GM18519 (cell line): ENCODE data around the gene SPAG16.

ENCODE experiments used
- ATAC-seq: cut with Tn5 transposase; IDR thresholded peaks from one replicate; pipeline ENCODE4 v1.9.1; 2021; ENCODE audit warnings: mild to moderate bottlenecking, moderate library complexity; ENCODE audit not compliant: unreplicated experiment, low FRiP score

The SPAG16 gene

DNA sequence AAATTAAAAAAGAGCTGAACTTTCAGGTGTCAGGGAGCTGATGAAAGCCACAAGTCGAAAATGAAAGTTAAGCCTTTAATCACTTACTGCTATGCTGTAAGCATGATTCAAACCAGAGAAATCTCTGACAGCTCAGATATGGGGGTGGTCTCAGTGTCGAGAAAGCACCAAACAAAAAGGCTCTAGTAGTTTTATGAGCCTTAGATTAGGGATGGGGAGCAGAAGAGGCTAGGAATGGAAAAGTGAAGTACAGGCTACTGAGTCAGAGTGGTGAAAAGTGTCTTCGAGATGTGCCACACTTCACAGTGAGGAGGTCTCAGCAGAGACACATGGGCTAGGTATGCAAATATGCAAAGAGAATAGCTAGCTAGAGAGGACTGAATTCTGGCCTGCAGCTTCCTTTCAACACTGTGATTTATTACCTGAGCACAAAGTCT lies 482.2 kb downstream of the SPAG16 start:
- ATAC-seq = peak; percentile 97

DNA sequence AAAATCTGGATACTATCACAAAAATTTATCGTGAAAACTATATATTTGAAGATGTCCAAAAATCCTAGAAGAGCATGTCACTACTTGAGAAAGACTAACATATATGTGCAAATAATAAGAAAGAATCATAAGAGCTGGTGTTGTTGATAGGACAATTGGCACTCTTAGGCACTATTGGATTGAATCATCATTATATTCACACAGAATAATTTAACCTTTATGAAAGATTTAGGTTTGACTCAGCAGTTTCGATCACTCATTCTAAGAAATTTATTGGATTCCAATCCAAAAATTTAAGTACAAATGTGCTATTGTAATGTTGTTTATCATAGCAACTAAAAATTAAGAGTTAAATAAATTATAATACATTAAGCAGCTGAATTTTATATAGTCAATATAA lies 503.6 kb downstream of the SPAG16 start:
- ATAC-seq = peak; percentile 73

DNA sequence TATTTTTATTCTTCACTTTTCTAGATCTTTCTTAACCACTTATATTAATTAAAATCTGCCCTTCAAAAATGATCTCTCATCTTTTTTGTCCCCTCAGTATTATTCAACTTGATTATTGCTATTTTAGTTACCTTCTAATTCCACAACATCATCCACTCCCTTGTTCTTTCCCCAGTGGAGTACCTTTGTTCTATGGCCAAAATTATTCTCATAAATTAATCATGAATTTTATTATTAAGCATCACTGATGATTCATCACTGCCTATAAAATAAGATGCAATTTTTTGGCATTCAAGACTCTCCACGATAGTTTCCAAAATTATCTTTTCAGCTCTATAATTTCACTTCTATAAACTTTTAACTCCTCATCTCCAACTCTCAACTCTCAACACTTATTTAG lies 505.7 kb downstream of the SPAG16 start:
- no peak for ATAC-seq

DNA sequence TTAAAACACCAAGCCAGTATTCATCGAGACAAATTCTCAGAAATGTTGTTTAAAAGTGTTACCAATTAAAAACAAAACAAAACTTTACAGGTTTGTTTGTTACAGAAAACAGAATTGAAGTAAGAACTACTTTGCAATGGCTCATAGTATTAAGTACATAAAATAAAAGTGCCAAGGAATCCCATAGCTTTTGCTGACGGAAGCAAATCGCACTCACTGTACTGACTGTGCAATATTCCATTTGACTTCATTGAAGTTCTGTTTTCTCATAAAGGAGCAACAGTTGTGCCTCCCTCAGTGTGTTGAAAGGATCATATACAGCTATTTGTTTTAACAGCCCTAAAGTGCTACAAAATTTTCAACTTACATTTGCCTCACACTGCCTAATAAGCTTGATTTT lies 507.8 kb downstream of the SPAG16 start:
- no peak for ATAC-seq

DNA sequence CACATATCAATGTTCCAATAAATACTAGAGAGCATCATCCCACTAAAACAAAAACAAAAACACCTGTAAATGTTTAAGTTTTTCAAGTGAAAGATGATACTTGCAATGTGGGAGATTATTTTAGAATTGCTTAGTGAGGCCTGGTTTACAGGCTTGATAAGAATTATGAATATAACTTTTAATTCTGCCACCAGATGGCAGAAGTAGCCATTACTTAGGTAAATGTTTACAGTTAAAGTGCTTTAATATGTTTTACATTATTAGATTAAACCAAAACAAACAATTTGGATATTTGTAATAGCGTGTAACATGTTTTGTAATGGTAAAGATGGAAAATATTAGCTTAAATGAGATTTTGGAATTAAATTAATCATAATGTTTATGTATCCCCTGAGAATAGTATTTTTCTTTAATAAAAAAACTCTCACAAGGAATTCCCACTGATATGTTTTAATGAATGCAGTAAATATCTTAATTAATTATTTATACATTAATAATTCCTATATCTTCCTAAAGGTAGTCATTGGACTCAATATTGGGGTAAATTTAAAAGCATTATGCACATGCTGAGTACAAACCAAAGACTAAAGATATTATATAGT lies 522.0 kb downstream of the SPAG16 start:
- peak; percentile 55 for ATAC-seq

DNA sequence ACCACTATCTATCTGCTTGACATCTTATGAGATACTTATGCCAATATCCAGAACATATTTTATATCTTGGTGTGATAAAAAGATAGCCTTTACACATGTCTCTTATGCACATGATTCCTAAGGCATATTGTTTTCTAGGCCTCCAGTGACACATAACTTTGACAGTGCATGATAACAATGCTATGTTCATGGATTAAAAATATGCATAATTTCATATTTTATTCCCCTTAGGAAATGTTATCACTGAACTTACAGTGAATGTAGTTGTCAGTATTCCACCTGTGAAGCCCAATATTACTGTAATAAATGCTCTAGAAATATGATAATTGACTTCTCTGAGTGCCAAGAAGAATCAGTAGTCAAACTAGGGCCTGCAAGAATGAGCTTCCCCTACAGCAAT lies 532.3 kb downstream of the SPAG16 start:
- no peak for ATAC-seq

DNA sequence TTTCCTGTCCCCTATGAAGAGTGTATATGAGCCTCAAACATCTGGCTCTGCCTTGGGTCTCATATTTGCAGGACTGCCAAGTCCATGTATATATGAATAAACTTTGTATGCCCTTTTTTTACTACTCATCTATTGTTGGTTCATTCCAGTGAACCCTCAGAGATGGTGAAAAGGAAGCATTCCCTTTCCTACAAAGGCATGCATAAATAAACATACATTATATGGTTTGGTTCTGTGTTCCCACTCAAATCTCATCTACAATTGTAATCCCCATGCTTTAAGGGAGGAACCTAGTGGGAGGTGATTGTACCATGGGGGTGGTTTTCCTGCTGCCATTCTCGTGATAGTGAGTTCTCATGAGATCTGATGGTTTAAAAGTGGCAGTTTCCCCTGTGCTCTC lies 534.2 kb downstream of the SPAG16 start:
- no peak for ATAC-seq

DNA sequence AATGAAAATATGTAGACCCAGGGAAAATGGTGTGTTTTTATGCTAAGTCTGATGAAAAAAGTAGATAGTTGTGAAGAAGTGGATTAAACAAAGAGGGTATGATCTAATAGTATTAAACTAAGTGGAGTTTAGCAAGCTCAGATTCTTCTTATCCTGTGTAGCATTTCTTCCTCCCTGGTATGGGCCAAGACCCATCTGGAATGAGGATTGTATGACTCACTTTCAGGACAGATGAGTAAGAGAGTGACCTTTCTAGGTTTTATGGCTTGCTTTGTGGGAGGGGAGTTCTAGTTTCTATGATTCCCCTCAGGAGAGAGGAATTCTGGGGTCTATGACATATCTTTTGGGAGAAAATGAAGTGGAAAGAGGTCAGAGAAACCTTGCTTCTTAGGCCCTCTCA lies 550.1 kb downstream of the SPAG16 start:
- ATAC-seq = no peak

DNA sequence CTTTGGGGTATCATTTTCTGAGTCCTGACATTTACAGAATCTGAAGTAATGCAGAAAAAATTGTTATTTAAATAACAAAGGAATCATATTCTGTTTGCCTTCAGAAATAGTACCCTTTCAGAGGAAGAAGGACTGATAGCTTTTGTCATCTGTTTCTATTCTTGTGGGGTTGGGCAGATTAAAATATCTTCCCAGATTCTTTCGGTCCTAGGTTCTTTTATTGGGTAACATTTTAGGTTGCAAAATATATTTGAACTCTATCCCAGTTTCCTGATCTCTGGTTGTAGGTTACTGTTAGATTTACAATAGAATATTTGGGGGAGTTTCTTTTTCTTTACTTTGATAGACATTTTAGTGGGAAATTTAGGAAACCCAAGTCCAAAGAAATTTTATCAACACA lies 550.5 kb downstream of the SPAG16 start:
- ATAC-seq = no peak

DNA sequence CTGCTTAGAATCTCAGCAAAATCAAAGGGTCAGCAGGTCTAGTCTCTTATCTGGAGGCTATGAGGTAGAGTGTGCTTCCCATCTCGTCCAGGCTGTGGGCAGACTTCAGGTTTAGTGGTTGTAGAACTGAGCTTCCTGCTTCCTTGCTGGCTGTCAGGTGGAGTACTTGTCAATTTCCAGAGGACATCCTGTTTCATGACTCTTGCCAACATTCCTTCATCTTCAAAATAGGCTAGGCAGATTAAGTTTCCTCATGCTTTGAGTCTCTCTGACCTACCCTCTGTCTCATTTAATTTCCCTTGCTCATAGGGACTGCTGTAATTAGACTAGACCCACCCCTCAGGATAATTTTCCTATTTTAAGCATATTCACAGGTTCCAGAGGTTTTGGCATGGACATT lies 562.6 kb downstream of the SPAG16 start:
- ATAC-seq = no peak

DNA sequence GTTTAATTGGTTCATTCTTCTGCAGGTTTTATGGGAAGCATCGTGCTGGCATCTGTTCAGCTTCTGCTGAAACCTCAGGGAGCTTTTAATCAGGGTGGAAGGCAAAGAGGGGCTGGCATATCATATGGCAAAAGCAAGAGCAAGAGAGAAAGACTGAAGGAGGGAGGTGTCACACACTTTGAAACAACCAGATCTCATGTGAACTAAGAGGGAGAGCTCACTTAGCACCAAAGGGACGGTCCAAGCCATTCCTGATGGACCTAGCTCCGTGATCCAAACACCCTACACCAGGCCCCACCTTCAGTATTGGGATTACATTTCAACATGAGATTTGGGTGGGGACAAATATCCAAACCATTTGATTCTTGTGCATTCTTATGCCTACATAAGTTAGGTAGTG lies 563.1 kb downstream of the SPAG16 start:
- ATAC-seq = no peak

DNA sequence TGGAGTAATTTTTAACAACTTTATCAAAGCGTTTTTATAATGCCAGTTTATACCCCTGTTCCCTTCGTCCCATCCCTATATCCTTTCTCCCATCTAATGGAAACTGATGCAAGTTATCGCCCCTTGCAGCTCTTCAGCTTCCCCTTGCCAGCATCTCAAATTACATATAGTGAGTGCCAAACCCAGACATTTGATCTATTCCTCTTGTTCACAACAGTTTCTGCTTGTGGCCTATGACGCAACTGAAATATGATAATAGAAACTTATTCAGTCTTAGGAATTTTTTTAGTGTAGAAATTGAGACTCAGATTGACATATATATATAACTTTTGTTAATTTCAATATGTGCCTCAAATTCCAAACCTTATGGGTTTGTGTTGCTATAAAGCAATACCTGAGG lies 564.4 kb downstream of the SPAG16 start:
- ATAC-seq = no peak

DNA sequence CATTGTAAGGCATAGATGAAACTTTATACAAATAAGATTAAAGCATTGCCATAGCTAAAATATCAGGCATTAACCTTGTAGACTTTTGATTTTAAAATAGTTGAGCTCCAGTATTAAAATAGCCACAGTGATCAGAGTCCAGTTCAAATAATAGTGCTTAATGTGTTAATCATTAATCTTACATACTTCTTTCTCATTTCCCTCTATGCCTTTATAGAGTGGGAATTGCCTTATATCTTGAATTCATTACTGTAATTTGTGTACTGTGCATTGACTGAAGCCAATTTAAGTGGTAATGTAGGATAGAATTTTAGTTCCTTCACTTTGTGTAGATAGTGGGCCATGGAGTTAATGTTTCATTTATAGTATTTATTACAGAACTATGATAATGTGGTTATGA lies 577.4 kb downstream of the SPAG16 start:
- no peak for ATAC-seq

DNA sequence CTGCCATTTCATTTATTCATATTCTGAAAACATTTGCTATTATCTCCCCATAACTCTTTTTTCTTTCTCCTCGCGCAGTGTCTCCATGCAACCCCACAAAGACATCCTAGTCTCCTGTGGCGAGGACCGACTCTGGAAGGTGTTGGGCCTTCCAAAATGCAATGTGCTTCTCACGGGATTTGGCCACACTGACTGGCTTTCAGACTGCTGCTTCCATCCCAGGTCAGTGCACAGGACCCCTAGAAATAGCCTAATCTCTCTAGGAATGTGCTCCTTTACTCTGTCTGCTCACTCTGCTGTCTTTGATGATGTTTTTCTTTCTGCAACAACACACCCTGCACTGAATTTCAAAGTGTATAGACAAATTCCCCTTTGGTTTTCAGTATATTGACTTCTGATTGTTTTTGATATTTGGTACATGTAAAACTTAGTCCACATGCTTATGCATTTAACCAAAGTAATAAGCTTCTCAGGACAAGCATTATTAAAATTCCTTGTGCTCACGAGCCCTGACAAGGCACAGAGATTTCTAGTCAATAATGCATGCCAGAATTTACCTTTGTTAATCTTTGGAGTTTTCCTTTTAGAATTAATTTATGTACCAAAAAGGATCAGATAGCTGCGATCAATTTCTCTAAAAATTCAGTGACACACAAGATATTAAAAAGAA lies 578.3 kb downstream of the SPAG16 start:
- ATAC-seq = no peak

DNA sequence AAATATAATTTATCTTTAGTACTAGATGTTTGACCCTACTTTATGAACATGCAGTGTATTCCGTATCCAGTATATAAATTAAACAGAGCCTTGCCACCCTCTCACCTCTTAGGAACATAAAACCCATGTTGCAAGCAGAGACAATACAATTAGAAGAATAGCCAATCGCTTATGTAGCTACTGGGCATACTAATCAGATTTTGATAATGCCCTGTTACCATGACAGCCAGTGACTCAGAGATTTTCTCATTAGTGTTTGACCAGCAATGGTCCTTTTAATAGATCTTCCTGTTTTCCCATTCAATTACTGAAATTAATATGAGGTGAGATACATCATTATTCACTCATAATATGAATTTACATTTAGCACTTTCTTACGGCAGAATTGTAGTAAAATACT lies 579.3 kb downstream of the SPAG16 start:
- ATAC-seq = no peak

DNA sequence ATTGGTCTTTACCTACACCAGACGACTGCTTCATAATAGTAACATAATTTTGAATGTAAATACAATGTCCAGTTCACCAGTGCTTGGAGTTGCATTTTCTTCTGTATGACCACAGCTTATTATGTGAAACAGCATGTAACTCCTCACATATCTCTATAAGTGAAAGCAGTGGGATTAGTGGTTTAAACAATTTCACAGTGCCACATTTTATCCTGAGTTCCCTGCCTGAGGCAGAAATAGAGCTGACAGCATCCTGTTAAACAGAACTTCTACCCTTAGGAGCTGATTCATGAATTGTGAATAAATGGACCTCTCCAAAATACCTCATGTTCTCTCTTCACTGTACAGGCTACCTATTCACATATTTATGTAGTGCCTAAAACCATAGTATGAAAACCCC lies 584.3 kb downstream of the SPAG16 start:
- ATAC-seq = no peak

DNA sequence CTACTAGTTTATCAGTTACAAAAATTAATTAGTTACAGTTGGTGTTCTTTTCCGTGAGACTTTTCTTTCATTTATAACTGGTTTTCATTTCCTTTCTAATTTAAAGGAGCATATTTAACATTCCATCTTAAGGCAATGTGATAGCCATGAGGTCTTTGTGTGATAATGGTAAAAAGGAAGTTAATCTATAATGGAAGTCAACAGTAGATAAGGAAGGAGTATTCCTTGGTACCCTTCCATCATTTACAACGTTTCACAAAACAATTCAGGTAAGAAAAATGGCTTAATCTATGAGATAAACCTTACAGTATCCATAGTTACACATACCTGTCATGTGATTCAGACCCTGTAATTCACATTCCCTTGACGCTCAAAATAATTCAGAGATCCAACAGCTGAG lies 601.2 kb downstream of the SPAG16 start:
- ATAC-seq = no peak

DNA sequence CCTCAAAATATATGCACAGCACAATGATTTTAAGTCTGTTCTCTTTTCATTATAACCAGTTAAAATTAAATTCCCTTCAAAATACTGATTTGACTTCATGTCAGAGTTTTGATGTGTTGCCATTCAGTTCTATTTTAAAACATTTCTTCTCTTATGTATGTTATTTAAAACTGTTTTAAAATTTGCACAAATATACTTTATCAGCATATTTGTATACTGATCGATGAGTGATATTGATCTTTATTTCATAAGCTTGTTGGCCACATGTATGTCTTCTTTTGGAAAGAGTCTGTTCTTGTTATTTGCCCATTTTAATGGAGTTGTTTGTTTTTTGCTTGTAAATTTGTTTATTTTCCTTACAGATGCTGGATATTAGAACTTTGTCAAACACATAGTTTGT lies 630.2 kb downstream of the SPAG16 start:
- no peak for ATAC-seq

DNA sequence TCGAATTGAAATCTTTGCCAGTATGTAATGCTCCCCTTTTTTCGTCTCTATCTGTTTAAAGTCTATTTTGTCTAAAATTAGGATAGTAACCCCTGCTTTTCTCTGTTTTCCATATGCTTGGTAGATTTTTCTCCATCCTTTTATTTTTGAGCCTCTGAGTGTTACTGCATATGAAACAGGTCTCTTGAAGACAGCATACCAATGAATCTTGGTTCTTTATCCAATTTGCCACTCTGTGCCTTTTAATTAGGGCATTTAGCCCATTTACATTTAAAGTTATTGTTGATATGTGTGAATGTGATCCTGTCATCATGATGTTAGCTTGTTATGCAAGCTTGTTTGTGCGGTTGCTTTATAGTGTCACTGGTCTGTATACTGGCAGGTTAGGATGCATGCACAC lies 635.8 kb downstream of the SPAG16 start:
- ATAC-seq = no peak

DNA sequence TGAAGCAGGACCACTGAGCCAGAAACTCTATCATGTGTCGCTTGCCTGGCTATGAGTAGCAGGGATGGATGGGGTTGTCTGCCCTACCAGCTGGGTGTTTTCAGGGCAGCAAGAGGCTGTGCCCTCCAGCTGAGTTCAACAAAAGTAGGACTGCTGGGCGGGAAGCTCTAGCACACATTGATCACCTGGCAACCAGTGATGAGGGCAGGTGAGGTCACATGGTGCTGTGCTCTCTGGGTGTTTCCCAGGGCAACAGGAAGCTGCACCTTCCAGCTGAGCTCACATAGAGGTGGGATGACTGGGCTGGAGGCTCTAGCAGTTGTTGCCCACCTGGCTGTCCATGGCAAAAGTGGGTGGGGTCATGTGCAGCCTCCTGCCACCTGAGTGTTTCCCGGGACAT lies 639.3 kb downstream of the SPAG16 start:
- ATAC-seq = no peak

DNA sequence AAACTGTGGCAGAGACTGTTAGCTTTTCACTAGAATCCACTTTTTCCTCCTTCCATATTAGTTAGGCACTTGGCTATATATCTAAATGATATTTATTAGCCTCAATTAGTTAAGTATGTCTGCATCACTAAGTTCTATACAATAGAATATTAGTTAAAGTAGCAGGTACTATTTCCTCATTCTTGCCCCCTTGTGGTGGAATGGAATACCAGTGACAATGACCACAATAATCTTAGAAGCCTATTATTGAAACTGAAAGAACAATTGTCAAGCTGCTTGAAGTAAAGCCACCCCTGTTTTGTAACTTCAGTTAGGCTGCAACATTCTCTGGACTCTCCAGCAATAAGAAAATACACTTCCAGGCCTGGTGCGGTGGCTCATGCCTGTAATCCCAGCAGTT lies 650.3 kb downstream of the SPAG16 start:
- peak; percentile 97 for ATAC-seq

DNA sequence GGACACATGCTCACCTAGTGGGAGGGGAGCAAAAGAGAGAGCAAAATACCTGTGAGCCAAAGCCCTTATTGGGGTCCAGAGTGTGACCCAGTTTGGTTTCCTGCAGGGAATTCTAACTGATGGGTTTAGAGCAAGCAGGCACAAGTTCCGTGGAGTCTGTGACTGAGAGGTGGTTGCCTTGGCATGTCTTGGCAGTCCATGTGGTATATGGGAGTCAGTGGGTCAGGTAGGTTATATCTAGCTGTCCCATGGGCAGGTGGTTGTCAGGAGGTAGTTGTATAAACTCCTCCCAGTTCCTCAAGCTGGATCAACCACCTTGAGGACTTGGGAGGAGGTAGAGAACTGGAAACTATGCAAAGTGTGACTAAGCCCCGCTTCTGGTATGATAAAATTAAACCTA lies 673.8 kb downstream of the SPAG16 start:
- ATAC-seq = no peak

DNA sequence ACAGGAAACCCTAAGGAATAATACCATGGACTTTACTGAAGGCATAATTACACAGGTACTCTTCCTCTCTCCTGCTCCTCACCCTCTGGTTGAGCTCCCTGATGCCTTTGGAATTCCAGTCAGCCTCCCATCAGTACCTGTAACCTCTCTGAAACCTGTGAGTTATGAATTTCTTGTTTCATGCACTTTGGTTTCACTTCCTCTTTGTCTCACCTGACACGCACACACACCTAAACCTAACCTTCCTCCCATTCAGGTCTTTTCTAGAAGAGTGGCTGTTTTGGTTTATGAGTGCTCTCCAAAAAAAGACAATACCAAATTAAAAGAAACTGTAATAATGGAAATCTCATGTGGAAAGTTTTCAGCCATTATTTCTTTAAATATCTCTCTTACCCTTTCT lies 675.3 kb downstream of the SPAG16 start:
- no peak for ATAC-seq
